KBM-7 (cell line): ENCODE results near the gene G6PC1.
A peak's percentile ranks its signal among the peaks of the same experiment; 100 is the strongest.
"Not testable (repeated sequence)": the region's sequence is repeated elsewhere in the genome, so short reads cannot be mapped to it uniquely, and the experiment has no call there.

Experiments used
- DNase-seq: peaks from one replicate; pipeline ENCODE4 v3.0.0-alpha.2; 2015
- in situ Hi-C: fragments of 300-500 bp; cut with MboI; formaldehyde crosslinking; loops from 2 replicates; pipeline ENCODE4 v1.14.3; 2020; ENCODE audit warnings: low sequenced_read_pairs, low pct_unique_long_range_greater_than_20kb, mixed read lengths

The G6PC1 gene

DNA sequence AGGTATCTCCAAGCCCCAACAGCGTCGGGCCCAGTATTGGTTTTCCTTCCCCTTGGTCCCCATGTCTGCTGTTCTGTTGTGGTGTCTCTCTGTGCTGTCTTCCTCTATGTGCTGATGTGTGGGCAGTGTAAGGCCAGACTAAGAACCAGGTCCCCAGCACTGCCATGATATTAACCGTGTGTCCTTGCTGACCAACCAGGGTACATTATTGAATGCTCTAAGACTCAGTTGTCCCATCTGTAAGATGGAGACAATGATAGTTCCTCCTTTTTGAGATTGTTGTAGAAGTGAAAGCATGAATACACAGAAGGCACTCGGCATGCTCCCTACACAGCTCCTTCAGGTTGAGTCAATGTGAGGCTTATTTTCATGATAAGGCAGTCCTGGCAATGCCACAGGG, 29.0 kb upstream of the G6PC1 start:
- in situ Hi-C loops, result loop anchor here (25.0 kb wide), 1 partner anchor 491 kb away; no protein-coding TSS in a partner anchor

GRCh38 chr17:42872251-42872965, 28.2 kb upstream of the G6PC1 start:
- in situ Hi-C loops, result loop anchor here (25.0 kb wide), 1 partner anchor 490 kb away; no protein-coding TSS in a partner anchor
- DNase-seq, result no peak

More for the DNA sequence above, 29.0 kb upstream of the G6PC1 start:
- no peak for DNase-seq

GRCh38 chr17:42873315-42873714, 27.3 kb upstream of the G6PC1 start:
- no peak for DNase-seq
- in situ Hi-C loops, result loop anchor here (25.0 kb wide), 1 partner anchor 489 kb away; no protein-coding TSS in a partner anchor

GRCh38 chr17:42873932-42874695, 26.5 kb upstream of the G6PC1 start:
- in situ Hi-C loops, result loop anchor here (25.0 kb wide), 1 partner anchor 488 kb away; no protein-coding TSS in a partner anchor
- not testable (repeated sequence) for DNase-seq

DNA sequence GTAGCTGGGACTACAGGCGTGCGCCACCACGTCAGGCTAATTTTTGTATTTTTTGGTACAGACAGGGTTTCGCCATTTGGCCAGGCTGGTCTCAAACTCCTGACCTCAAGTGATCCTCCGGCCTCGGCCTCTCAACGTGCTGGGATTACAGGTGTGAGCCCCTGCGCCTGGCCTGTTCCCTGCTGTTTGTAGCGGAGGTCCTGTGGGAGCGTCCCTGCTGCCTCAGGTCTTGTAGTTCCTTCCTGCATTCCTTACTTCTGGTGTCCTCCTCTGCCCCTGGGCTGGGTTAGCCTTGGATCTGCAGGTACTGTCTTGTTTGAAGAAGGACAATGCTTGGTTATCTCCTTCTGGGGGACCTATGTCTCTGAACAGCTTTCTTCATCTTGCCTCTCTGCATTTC, 23.6 kb upstream of the G6PC1 start:
- in situ Hi-C loops, result no loop called here
- DNase-seq, result no peak

GRCh38 chr17:42878123-42878880, 22.3 kb upstream of the G6PC1 start:
- no peak for DNase-seq
- in situ Hi-C loops, result no loop called here

DNA sequence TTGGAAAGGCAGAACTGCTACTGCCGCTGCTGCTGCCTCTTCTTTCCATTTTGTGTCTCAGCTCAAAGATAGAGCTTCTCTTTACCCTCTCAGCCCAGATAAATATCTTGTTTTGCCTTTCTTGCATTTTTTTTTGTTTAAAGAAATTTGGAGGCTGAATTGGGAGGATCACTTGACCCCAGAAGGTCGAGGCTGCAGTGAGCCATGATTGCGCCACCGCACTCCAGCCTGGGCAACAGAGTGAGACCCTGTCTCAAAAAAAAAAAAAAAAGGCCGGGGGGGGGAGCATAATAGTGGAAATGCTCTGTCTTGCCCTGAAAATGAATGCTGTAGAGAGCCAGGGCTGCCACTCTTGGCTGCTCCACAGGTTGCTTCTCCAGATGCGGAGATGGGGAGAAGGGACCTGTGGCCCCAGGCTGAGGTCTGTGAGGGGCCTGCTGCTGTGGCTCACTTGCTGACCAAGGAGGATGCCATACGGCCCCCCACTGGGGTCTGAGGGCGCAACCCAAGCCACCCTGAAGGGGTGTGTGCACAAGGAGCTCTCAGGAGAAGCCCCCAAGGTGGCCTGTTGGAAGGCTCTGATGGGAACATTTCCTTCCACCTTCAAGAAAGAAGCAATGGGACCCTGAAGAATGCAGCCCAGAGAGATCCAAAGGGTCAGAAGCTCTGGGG, 21.5 kb upstream of the G6PC1 start:
- DNase-seq, result no peak
- in situ Hi-C loops, result no loop called here

GRCh38 chr17:42879596-42879985, 21.0 kb upstream of the G6PC1 start:
- DNase-seq, result no peak
- in situ Hi-C loops, result no loop called here

DNA sequence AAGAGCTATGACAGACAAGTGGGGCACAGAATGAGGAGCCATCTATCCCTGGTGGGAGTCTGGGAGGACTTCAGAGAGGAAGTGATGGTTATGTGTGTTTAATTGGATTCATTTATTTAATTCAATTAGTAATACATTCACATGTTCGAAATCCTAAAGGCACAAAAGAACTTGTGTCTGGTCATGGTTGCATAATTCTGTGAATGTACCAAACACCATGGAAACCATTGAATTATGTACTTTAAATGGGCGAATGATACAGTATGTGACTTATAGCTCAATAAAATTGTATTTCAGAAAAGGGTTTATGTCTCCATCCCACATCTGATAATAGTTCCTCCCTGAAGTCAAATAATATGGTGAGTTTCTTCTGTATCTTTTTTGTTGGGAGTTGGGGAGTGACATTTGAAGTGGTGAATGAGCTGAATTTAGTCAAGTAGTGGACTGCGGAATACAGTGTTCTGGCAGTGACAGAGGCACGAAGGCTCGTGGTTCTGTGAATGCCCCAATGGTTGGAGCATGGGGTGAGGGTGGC, 19.8 kb upstream of the G6PC1 start:
- no peak for DNase-seq
- in situ Hi-C loops, result no loop called here

DNA sequence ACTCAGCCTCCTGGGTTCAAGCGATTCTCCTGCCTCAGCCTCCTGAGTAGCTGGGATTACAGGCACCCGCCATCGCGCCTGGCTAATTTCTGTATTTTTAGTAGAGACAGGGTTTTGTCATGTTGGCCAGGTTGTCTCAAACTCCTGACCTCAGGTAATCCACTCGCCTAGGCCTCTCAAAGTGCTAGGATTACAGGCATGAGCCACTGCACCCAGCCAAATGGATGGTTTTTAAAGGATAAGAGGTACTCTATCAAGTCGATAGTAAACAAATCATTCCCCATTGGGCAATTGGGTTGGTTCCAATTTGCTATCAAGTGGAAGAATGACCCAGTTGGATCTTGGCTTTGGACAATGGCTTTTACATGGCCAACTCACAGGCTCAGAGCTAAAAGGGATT, 18.9 kb upstream of the G6PC1 start:
- in situ Hi-C loops, DNase-seq: not testable (repeated sequence)

- DNase-seq, result no peak
- in situ Hi-C loops, result no loop called here
Observed at GRCh38 chr17:42882166-42882565, 18.4 kb upstream of the G6PC1 start.

DNA sequence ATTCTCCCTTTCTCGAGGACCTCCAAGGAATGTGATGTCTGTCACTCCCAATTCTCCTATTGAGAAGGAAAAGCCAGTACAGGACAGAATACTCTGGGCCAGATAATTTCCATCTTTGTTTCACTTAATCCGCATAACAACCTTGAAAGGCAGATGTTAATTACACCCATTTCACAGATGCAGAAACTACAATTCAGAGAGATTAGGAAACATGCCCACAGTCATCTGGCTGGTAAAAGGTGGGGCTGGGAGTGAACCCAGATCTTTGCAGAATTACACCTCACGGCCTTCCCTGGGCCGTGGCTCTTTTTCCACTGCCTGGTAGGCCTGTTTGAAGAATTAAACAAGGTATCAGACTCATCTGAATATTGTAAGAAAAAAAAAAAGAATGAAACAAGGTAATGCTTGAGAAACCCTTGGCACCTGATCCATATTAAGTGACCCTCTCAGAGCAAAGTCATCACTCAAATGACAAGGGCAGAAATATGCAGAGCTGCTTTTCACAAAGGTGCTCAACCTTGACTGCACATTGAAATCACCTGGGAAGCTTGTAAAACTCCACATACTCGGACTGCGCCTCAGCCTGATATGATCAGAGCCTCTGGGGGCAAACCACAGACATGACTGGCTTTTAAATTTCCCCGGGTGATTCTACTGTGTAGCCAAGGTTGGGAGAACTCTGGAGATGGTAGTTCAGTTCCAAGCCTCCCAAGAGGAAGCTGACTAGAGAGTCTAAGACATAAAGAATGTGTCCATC, 16.6 kb upstream of the G6PC1 start:
- in situ Hi-C loops, result no loop called here
- no peak for DNase-seq

- DNase-seq, in situ Hi-C loops: not testable (repeated sequence)
Observed at GRCh38 chr17:42885806-42886205, 14.8 kb upstream of the G6PC1 start.

DNA sequence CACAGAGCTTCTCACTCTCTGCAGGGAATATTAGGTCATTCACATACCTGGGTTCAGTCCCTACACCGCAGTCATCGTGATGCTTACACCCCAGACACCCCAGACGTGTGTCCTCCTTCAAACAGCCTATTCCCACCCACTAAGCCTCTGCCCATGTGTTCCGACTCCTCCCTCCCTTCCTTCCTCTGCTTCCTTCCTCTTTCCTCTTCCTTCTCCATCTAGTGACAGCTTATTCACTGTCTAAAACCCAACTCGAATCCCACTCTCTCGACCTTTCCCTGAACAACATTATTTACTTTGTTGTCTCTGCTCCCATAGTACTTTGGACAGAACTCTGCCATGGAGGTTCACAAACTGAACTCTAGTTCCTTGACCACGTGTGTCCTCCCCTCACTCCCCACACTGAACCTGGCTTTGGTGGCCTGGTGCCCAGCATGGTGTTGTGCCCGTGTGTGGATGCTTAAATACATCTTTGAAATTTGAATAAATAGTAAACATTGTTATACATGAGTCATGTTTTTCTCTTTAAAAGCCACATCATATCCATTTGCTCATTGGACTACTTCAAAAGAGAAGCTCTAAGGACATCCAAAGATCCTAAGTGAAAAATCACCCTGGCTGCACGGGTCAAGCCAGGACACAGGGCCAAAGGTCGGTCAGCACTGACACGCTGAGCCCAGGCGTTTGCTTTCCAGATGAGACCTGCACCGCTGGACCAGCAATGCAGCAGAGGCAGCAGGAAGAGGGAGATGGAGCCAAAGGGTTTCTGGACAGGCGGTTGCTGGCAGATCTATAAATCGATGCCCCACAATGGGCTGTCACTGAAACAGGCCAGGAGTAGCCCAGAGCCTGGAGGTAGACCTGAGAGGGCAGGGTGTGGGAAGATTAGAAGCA, 14.1 kb upstream of the G6PC1 start:
- peak; percentile 70 for DNase-seq
- in situ Hi-C loops, result no loop called here

DNA sequence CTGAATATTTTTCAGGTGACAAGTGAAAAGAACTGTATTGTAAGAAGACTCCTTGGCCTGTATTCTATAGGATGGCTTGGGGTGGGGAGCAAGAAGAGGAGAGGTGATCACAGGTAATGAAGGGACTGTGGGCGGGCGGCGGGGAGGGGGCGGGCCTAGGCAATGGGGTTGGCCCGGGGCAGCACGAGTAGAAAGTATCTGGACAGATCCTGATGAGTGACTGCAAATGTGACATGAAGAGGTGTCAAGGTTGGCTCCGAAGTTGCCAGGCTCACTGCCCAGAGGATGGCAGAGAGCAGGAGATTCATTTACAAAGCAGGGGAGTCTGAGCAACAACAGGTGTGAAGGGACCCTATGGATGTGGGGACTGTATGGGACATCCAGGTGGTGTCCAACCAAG, 10.8 kb upstream of the G6PC1 start:
- DNase-seq, result no peak
- in situ Hi-C loops, result no loop called here

- no peak for DNase-seq
- in situ Hi-C loops, result no loop called here
Observed at GRCh38 chr17:42891539-42892152, 9.0 kb upstream of the G6PC1 start.

DNA sequence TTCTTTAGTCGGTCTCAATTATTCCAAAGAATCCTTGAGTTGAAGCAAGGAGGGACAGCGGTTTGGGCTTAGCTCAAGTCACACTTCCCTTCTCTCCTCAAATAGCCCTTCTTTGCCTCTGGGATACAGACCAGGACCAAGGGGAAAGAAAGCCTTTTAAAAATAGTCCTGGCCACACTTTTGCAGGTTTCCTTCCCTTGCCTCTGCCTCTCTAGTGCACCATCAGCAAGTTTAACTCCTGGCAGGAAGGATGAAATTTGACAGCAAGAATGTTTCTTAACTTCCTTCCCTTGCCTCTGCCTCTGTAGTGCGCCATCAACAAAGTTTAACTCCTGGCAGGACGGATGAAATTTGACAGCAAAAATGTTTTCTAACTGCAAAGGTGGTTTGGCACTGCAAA, 7.2 kb upstream of the G6PC1 start:
- in situ Hi-C loops, result no loop called here
- peak; percentile 16 for DNase-seq
